Right ventricle myocardium superior (tissue), 1 donor: ENCODE measurements around the gene TMEM123. TPM values are rescaled to one million over a fixed set of nuclear protein-coding genes. Genes with fewer than 3 reads are reported as not detected.
A peak's percentile ranks its signal among the peaks of the same experiment; 100 is the strongest.

ENCODE experiments used
- ATAC-seq: fragments of 200-7000 bp; cut with Tn5 transposase; one replicate; pipeline ENCODE4 v1.9.1; 2020; ENCODE audit warnings: mild to moderate bottlenecking; ENCODE audit not compliant: poor library complexity
- DNase-seq: peaks from one replicate; pipeline ENCODE4 v3.0.0-alpha.2; 2020
- intact Hi-C: fragments of 100-400 bp; cut with DNase I; formaldehyde crosslinking; loops from one replicate; pipeline ENCODE4 v1.11.2; 2022
- total RNA-seq: library from RNA; stranded (reverse); fragmentation: NEBNext Ultra II Directional; extraction: Animal tissue kit (Norgen Biotek cat#: 25700); gene quantifications from one replicate; pipeline ENCODE4 v1.2.1, GENCODE V29; 2021
- donor health status: DM: no; HTN: yes; CAD: no; lungs with severe emphysema.

TMEM123 gene
- total RNA-seq, 1 donor from 2014 or later = 63.0 TPM

GRCh38 chr11:102408339-102408738 lies 44.2 kb downstream of the TMEM123 start:
- ATAC-seq (no peak), DNase-seq (no peak)
- intact Hi-C loops = no loop called here

- intact Hi-C loops = no loop called here
- DNase-seq (no peak), ATAC-seq (no peak)
Measured at GRCh38 chr11:102407901-102408300, 44.7 kb downstream of the TMEM123 start.

GRCh38 chr11:102406099-102406498 lies 46.5 kb downstream of the TMEM123 start:
- no peak for ATAC-seq
- intact Hi-C loops = no loop called here
- no peak for DNase-seq

GRCh38 chr11:102405501-102405900 lies 47.1 kb downstream of the TMEM123 start:
- ATAC-seq (no peak), DNase-seq (no peak)
- intact Hi-C loops = no loop called here

GRCh38 chr11:102402548-102402947 lies 50.0 kb downstream of the TMEM123 start:
- intact Hi-C loops = no loop called here
- DNase-seq (no peak), ATAC-seq (no peak)

GRCh38 chr11:102401905-102402304 lies 50.7 kb downstream of the TMEM123 start:
- intact Hi-C loops = no loop called here
- ATAC-seq = no peak

GRCh38 chr11:102400603-102401002 lies 52.0 kb downstream of the TMEM123 start:
- ATAC-seq = no peak
- DNase-seq = no peak
- intact Hi-C loops = no loop called here

More at GRCh38 chr11:102401905-102402304, 50.7 kb downstream of the TMEM123 start:
- no peak for DNase-seq

- intact Hi-C loops = no loop called here
- ATAC-seq (no peak), DNase-seq (no peak)
Measured at GRCh38 chr11:102399189-102399588, 53.4 kb downstream of the TMEM123 start.

- ATAC-seq = no peak
- DNase-seq = no peak
- intact Hi-C loops = no loop called here
Measured at GRCh38 chr11:102398297-102398696, 54.3 kb downstream of the TMEM123 start.

GRCh38 chr11:102396708-102397563 lies 55.6 kb downstream of the TMEM123 start:
- intact Hi-C loops = no loop called here
- DNase-seq = no peak
- peak; percentile 66 for ATAC-seq

- intact Hi-C loops = no loop called here
- ATAC-seq = no peak
- DNase-seq = no peak
Measured at GRCh38 chr11:102395720-102396393, 56.7 kb downstream of the TMEM123 start.

- no peak for DNase-seq
- intact Hi-C loops = loop anchor here (5.0 kb wide), 1 partner anchor 104 kb away; no protein-coding TSS in a partner anchor
- no peak for ATAC-seq
Measured at GRCh38 chr11:102393272-102393730, 59.3 kb downstream of the TMEM123 start.

- ATAC-seq (no peak), DNase-seq (no peak)
- intact Hi-C loops = loop anchor here (5.0 kb wide), 1 partner anchor 106 kb away; no protein-coding TSS in a partner anchor
Measured at GRCh38 chr11:102391549-102392237, 60.9 kb downstream of the TMEM123 start.

- DNase-seq (peak; percentile 61), ATAC-seq (peak; percentile 90)
- intact Hi-C loops = loop anchor here (5.0 kb wide), 1 partner anchor 106 kb away; no protein-coding TSS in a partner anchor
Measured at GRCh38 chr11:102390667-102391465, 61.7 kb downstream of the TMEM123 start.

GRCh38 chr11:102389253-102389652 lies 63.3 kb downstream of the TMEM123 start:
- ATAC-seq = no peak
- intact Hi-C loops = no loop called here
- DNase-seq = no peak

GRCh38 chr11:102387043-102387781 lies 65.4 kb downstream of the TMEM123 start:
- intact Hi-C loops = no loop called here
- no peak for DNase-seq
- no peak for ATAC-seq

GRCh38 chr11:102386136-102386734 lies 66.3 kb downstream of the TMEM123 start:
- no peak for ATAC-seq
- intact Hi-C loops = no loop called here
- no peak for DNase-seq
